ENCODE measurements around the gene ATP8B4.

DNA sequence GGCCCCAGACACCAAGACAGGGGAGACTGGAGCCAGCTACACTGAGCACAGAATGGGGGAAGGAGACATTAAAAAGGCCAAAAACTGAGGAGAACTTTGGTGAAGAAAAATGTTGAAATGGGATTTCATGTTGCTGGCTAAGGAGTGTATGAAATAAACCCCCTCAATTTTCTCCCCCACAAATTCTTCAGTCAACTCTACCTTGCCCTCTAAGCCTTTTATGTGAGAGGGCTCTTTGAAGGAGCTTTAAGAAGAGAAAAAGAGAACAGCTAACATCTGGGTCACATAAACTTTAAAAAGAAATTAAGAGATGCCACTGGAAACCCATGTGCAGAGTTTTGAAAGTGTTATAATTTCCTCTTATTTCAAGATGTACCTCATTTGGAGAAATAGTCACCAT is 88.6 kb downstream of the ATP8B4 start:
- TF ChIP-seq, protein P1, sequence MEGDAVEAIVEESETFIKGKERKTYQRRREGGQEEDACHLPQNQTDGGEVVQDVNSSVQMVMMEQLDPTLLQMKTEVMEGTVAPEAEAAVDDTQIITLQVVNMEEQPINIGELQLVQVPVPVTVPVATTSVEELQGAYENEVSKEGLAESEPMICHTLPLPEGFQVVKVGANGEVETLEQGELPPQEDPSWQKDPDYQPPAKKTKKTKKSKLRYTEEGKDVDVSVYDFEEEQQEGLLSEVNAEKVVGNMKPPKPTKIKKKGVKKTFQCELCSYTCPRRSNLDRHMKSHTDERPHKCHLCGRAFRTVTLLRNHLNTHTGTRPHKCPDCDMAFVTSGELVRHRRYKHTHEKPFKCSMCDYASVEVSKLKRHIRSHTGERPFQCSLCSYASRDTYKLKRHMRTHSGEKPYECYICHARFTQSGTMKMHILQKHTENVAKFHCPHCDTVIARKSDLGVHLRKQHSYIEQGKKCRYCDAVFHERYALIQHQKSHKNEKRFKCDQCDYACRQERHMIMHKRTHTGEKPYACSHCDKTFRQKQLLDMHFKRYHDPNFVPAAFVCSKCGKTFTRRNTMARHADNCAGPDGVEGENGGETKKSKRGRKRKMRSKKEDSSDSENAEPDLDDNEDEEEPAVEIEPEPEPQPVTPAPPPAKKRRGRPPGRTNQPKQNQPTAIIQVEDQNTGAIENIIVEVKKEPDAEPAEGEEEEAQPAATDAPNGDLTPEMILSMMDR (IDR thresholded peaks at IDR 0.05), result no peak
- TF ChIP-seq POLR2A (IDR thresholded peaks at IDR 0.05), result no peak

All from tibial nerve (tissue), 3 donors.